GM12892 (cell line): ENCODE results near the gene BHLHA15.

Experiments
- POLR2A ChIP-seq: IDR thresholded peaks from 2 replicates; pipeline ENCODE4 v1.6.1; 2011; ENCODE audit warnings: low read depth, low read length, control low read depth
- POLR2AphosphoS5 ChIP-seq: IDR thresholded peaks from 2 replicates; pipeline ENCODE4 v1.6.1; 2011; ENCODE audit warnings: low read depth, low read length, control low read depth
- TAF1 ChIP-seq: IDR thresholded peaks from 2 replicates; pipeline ENCODE4 v1.6.1; 2011; ENCODE audit warnings: low read depth, mild to moderate bottlenecking, control low read depth, low read length, borderline replicate concordance

GRCh38 chr7:98257701-98258100 is 46.5 kb downstream of the BHLHA15 start:
- no peak for TF ChIP-seq POLR2A
- TF ChIP-seq TAF1, result no peak
- no peak for TF ChIP-seq POLR2AphosphoS5
